ENCODE measurements around the gene TBC1D22A. TPM values are rescaled to one million over a fixed set of nuclear protein-coding genes. Genes with fewer than 3 reads are reported as not detected.
A peak's percentile ranks its signal among the peaks of the same experiment; 100 is the strongest.

The TBC1D22A gene
- total RNA-seq, 2 donors from 2014 or later: 21.0 to 27.9 TPM

GRCh38 chr22:46908641-46909107, 146.2 kb downstream of the TBC1D22A start:
- no peak overlapping the region for H3K27ac ChIP-seq (ENCODE audit: low read depth, low read length)
- H3K27me3 ChIP-seq (ENCODE audit: control insufficient read depth, insufficient read depth, low read length, poor library complexity, severe bottlenecking): no peaks in the 10 kb centered on the region
- Mint-ChIP-seq H3K27ac (peak overlapping the region; percentile 26), H3K27me3 (ENCODE audit: insufficient read depth) (no peaks in the 10 kb centered on the region), H3K9me3 (no peaks in the 10 kb centered on the region), H3K4me1 (peaks cover 30% of the 10 kb centered on the region), H3K4me3 (no peak overlapping the region), H3K36me3 (ENCODE audit: low read depth) (peaks cover 9% of the 10 kb centered on the region)
- H3K4me1 ChIP-seq (ENCODE audit: control insufficient read depth, insufficient read depth, low read length): peaks cover 12% of the 10 kb centered on the region
- peak; percentile 83 for DNase-seq
- no peak overlapping the region for H3K4me3 ChIP-seq (ENCODE audit: low read length)
- no peak overlapping the region for H3K9ac ChIP-seq (ENCODE audit: extremely low read depth, low read length, poor library complexity, severe bottlenecking)
- H3K36me3 ChIP-seq (ENCODE audit: control insufficient read depth, insufficient read depth, low read length): peaks cover 10% of the 10 kb centered on the region
- no peak for TF ChIP-seq CTCF (conservative IDR thresholded peaks at IDR 0.05)
- 26 to 80% methylated on average over 4 to 15 of the region's 15 CpGs for WGBS, 2 experiments (ENCODE audit: insufficient coverage in 1 of 2, insufficient read length in 1 of 2)
- H3K9me3 ChIP-seq (ENCODE audit: control insufficient read depth, low read length): no peaks in the 10 kb centered on the region

- Mint-ChIP-seq H3K27me3 (ENCODE audit: insufficient read depth) (no peaks in the 10 kb centered on the region), H3K9me3 (no peaks in the 10 kb centered on the region), H3K4me1 (peaks cover 30% of the 10 kb centered on the region), H3K4me3 (no peak overlapping the region), H3K36me3 (ENCODE audit: low read depth) (peaks cover 15% of the 10 kb centered on the region), H3K27ac (no peak overlapping the region)
- Histone ChIP-seq H3K27me3 (ENCODE audit: control insufficient read depth, insufficient read depth, low read length, poor library complexity, severe bottlenecking) (no peaks in the 10 kb centered on the region), H3K9me3 (ENCODE audit: control insufficient read depth, low read length) (no peaks in the 10 kb centered on the region), H3K4me1 (ENCODE audit: control insufficient read depth, insufficient read depth, low read length) (peaks cover 12% of the 10 kb centered on the region), H3K9ac (ENCODE audit: extremely low read depth, low read length, poor library complexity, severe bottlenecking) (no peak overlapping the region), H3K27ac (ENCODE audit: low read depth, low read length) (no peak overlapping the region), H3K4me3 (ENCODE audit: low read length) (no peak overlapping the region), H3K36me3 (ENCODE audit: control insufficient read depth, insufficient read depth, low read length) (peaks cover 12% of the 10 kb centered on the region)
- no peak for TF ChIP-seq CTCF (conservative IDR thresholded peaks at IDR 0.05)
- no peak for DNase-seq
- WGBS, 2 experiments (ENCODE audit: insufficient coverage in 1 of 2, insufficient read length in 1 of 2): 94 to 96% methylated on average over 20 to 26 of the region's 26 CpGs
These were observed 147.0 kb downstream of the TBC1D22A start for GRCh38 chr22:46909237-46910030.

GRCh38 chr22:46910624-46911023, 148.2 kb downstream of the TBC1D22A start:
- Mint-ChIP-seq H3K4me1 (peaks cover 30% of the 10 kb centered on the region), H3K9me3 (no peaks in the 10 kb centered on the region), H3K4me3 (no peak overlapping the region), H3K36me3 (ENCODE audit: low read depth) (peaks cover 17% of the 10 kb centered on the region), H3K27me3 (ENCODE audit: insufficient read depth) (no peaks in the 10 kb centered on the region), H3K27ac (peak overlapping the region; percentile 10)
- Histone ChIP-seq H3K27me3 (ENCODE audit: control insufficient read depth, insufficient read depth, low read length, poor library complexity, severe bottlenecking) (no peaks in the 10 kb centered on the region), H3K27ac (ENCODE audit: low read depth, low read length) (no peak overlapping the region), H3K4me1 (ENCODE audit: control insufficient read depth, insufficient read depth, low read length) (peaks cover 12% of the 10 kb centered on the region), H3K9ac (ENCODE audit: extremely low read depth, low read length, poor library complexity, severe bottlenecking) (no peak overlapping the region), H3K4me3 (ENCODE audit: low read length) (no peak overlapping the region), H3K36me3 (ENCODE audit: control insufficient read depth, insufficient read depth, low read length) (peaks cover 12% of the 10 kb centered on the region), H3K9me3 (ENCODE audit: control insufficient read depth, low read length) (no peaks in the 10 kb centered on the region)
- no peak for TF ChIP-seq CTCF (conservative IDR thresholded peaks at IDR 0.05)
- no peak for DNase-seq
- WGBS, 2 experiments (ENCODE audit: insufficient coverage in 1 of 2, insufficient read length in 1 of 2): 93 to 97% methylated on average over 9 of the region's 9 CpGs

Measured in endodermal cell (in vitro differentiated cells).